ENCODE data around the gene GOPC. TPM values are rescaled to one million over a fixed set of nuclear protein-coding genes. Genes with fewer than 3 reads are reported as not detected.

GOPC gene
- total RNA-seq, 2 donors from 2014 or later = 16.8 to 20.1 TPM

DNA sequence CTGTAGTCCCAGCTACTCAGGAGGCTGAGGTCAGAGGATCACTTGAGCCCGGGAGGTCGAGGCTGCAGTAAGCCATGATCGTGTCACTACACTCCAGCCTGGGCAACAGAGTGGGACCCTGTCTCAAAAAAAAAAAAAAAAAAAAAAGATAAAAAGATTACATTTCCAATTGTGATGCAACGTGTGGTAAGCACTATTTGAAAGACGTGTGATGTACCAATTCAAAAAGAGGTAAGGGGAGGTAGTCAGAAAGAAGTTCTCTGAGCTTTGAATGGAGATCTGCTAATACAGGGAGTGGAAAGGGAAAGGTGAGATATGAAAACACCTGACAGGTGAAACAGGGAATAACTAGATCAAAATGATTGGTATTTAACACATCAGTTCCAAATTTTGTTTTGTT is 11.9 kb downstream of the GOPC start:
- ATAC-seq (replicated peaks in 1 of 2) (no peak), DNase-seq (no peak)
- Mint-ChIP-seq H3K27me3 (ENCODE audit: low read depth) (no peaks in the 10 kb centered on the region), H3K27ac (no peak overlapping the region), H3K4me3 (no peak overlapping the region), H3K4me1 (ENCODE audit: low read depth) (peaks cover 15% of the 10 kb centered on the region), H3K9me3 (no peaks in the 10 kb centered on the region), H3K36me3 (ENCODE audit: insufficient read depth in 2 of 2) (peaks cover 7 to 17% of the 10 kb centered on the region in 2 donors)

DNA sequence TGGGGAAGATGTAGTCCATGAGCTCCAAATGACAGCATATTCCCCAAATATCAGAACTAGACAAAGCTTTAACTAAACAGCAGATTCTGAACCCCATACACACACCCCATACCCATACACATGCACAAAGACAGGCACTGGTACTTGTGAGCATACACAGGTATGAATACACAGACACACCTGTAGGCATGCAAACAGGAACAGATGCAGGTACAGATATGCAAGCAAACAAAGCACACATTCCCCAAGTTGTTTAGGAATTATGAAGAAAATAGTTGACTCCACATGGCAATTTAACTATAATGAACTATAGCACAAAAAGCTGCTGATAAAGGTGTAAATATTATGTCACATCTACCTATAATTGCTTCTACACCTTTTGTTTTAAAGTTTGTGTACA is 16.7 kb downstream of the GOPC start:
- no peak overlapping the region for H3K27ac Mint-ChIP-seq
- peaks cover 12% of the 10 kb centered on the region for H3K4me1 Mint-ChIP-seq (ENCODE audit: low read depth)
- no peaks in the 10 kb centered on the region for H3K27me3 Mint-ChIP-seq (ENCODE audit: low read depth)
- DNase-seq = no peak
- H3K4me3 Mint-ChIP-seq = no peak overlapping the region
- no peaks in the 10 kb centered on the region for H3K9me3 Mint-ChIP-seq
- H3K36me3 Mint-ChIP-seq (ENCODE audit: insufficient read depth in 2 of 2) = peaks cover 10 to 18% of the 10 kb centered on the region in 2 donors
- no peak for ATAC-seq (replicated peaks in 1 of 2)

DNA sequence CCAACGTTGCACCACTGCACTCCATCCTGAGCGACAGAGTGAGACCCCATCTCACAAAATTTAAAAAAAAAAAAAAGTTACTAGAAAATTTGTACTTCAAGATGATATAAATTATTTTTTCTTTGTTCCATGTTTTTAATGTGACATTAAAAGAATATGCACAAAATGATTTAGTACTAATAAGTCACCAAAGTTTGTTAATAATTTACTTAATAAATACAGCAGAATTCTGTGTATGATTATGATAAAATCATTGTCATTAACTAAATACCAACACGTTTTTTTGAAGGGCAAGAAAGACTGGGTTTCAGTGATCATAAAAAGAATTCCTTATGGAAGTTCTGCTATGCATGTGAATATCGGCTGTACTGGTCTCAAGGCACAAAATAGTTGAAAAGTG is 28.1 kb downstream of the GOPC start:
- Mint-ChIP-seq H3K4me1 (ENCODE audit: low read depth) (peaks cover 5% of the 10 kb centered on the region), H3K36me3 (ENCODE audit: insufficient read depth in 2 of 2) (peaks cover 10 to 25% of the 10 kb centered on the region in 2 donors), H3K4me3 (no peak overlapping the region), H3K27me3 (ENCODE audit: low read depth) (no peaks in the 10 kb centered on the region), H3K9me3 (no peaks in the 10 kb centered on the region), H3K27ac (no peak overlapping the region)
- ATAC-seq (replicated peaks in 1 of 2) (no peak), DNase-seq (no peak)

DNA sequence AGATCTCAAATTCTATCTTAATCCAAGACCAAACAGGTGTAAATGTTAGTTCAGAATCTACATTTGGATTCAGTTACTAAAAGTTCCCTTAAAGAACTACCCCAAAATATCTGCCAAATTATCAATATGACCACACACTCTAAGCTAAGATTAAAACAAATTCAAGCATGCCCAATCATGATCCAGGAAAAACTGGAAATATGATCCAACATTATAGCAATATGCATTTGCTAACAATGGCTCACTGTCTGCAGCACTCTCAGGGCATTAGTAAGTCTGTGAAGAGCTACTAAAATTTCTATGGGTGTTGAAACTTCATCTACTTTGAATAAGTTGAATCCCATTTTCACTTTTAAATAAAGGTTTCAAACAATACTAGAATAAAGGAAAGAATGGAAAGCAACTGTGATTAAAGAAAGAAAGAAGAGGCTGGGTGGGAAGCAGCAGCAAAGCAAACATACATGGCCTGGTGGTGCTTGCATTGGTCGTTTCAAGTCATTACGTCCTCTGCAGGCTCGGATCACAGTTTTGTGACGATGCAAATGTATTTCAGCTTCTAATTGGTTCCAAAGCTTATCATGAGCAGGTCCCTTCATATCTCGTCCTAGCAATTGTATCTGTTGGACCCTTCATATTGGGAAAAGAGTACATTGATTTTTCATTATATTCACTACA is 29.2 kb downstream of the GOPC start:
- Mint-ChIP-seq H3K4me1 (ENCODE audit: low read depth) (peaks cover 12% of the 10 kb centered on the region), H3K9me3 (no peaks in the 10 kb centered on the region), H3K27ac (no peak overlapping the region), H3K4me3 (no peak overlapping the region), H3K27me3 (ENCODE audit: low read depth) (no peaks in the 10 kb centered on the region), H3K36me3 (ENCODE audit: insufficient read depth in 2 of 2) (peaks cover 11 to 25% of the 10 kb centered on the region in 2 donors)
- ATAC-seq (replicated peaks in 1 of 2) = no peak
- no peak for DNase-seq

DNA sequence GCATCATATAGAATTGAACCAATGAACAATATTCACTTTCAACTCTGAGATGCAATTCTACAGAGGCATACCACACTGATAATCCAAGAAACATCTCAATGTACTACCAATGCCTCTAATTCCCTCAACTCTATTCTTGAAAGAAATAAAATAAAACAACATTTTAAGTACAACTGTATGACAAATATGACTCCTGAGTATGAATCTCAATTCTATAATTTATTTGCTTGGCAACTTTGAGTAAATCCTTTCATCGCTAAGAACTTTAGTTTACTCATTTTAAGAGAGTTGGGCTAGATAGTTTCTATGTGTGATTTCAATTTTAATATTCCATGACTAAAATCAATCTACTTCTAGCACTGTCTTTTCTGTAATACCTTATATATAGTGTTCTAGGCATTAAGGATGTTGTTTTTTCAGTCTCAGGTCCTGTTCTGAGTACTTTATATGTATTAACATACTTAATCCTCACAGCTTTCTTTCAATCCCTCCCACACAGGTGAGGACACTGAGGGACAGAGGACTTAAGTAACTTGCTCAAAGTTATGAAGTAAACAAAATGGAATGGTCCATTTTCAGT is 33.4 kb downstream of the GOPC start:
- DNase-seq (no peak), ATAC-seq (replicated peaks in 1 of 2) (peak; percentile 93 to 96)
- H3K27me3 Mint-ChIP-seq (ENCODE audit: low read depth) = no peaks in the 10 kb centered on the region
- no peaks in the 10 kb centered on the region for H3K9me3 Mint-ChIP-seq
- H3K4me1 Mint-ChIP-seq (ENCODE audit: low read depth) = peaks cover 12% of the 10 kb centered on the region
- H3K27ac Mint-ChIP-seq = peak overlapping the region; percentile 38
- H3K4me3 Mint-ChIP-seq = peak overlapping the region in 1 of 2 donors; percentile 38
- peaks cover 11 to 27% of the 10 kb centered on the region in 2 donors for H3K36me3 Mint-ChIP-seq (ENCODE audit: insufficient read depth in 2 of 2)

DNA sequence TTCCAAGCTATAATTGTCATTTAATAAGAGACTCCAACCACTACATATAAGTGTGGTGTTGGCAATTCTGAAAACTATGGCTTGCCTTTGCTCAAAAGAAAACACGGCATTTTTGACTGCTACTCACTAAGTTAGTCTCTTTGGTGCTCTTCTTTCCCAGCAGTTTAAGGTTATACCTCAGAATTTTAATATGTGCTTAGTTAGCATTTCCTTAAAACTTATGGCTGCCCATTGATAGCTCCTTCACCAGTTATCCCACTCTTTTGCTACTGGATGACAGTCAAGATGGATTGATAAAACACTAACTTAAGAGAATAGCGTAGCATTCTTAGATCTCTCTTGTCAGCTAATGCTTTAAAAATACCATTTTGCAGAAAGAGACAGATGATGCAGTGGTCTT is 34.1 kb downstream of the GOPC start:
- H3K27ac Mint-ChIP-seq = no peak overlapping the region
- H3K36me3 Mint-ChIP-seq (ENCODE audit: insufficient read depth in 2 of 2) = peaks cover 11 to 27% of the 10 kb centered on the region in 2 donors

DNA sequence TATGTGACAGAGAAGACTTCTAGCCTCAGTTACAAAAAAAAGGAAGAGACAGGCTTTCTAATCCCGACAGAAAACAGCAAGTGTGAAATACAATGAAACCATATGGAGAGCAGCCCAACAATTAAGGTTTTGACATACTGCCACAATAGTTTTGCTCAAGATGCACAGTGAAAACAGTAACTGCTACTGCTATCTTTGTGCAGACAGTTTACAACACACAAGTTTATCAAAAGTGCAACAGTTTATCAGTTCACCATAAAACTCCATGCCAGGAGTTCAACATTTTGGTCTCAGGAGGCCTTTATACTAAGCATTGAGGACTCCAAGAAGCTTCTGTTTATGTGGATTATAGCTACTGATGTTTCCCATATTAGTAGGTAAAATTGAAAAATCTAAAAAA is 37.6 kb downstream of the GOPC start:
- no peak overlapping the region for H3K4me3 Mint-ChIP-seq
- H3K36me3 Mint-ChIP-seq (ENCODE audit: insufficient read depth in 2 of 2) = peaks cover 3 to 7% of the 10 kb centered on the region in 2 donors
- H3K27ac Mint-ChIP-seq = no peak overlapping the region

More for the DNA sequence above, 34.1 kb downstream of the GOPC start:
- ATAC-seq (replicated peaks in 1 of 2) = no peak
- Mint-ChIP-seq H3K9me3 (no peaks in the 10 kb centered on the region), H3K4me1 (ENCODE audit: low read depth) (peaks cover 12% of the 10 kb centered on the region), H3K4me3 (no peak overlapping the region), H3K27me3 (ENCODE audit: low read depth) (no peaks in the 10 kb centered on the region)
- DNase-seq = no peak

DNA sequence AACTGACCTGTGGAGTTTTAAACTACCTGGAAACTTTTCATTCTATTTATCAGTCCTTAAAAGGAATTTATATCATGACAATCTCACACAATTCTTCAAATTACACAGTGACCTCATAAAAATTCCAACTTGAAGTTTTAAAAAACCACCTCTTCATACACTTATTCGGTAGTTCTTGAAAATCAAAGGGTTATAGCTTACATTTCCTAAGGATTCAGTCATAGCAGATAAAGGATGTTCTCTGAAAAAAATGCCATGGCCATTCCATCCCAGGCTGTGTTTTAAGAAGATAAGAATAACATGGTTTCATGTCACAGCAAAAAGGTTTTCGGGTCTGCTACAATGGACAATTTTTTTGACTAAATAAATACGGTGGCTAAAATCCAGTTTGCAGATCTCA is 41.2 kb downstream of the GOPC start:
- Mint-ChIP-seq H3K27me3 (ENCODE audit: low read depth) (no peaks in the 10 kb centered on the region), H3K4me3 (no peak overlapping the region), H3K27ac (no peak overlapping the region), H3K9me3 (no peaks in the 10 kb centered on the region), H3K36me3 (ENCODE audit: insufficient read depth in 2 of 2) (no peaks in the 10 kb centered on the region), H3K4me1 (ENCODE audit: low read depth) (no peaks in the 10 kb centered on the region)
- no peak for DNase-seq
- ATAC-seq (replicated peaks in 1 of 2) = no peak

More for the DNA sequence above, 37.6 kb downstream of the GOPC start:
- peaks cover 11% of the 10 kb centered on the region for H3K4me1 Mint-ChIP-seq (ENCODE audit: low read depth)
- DNase-seq = no peak
- no peaks in the 10 kb centered on the region for H3K27me3 Mint-ChIP-seq (ENCODE audit: low read depth)
- no peak for ATAC-seq (replicated peaks in 1 of 2)
- no peaks in the 10 kb centered on the region for H3K9me3 Mint-ChIP-seq

DNA sequence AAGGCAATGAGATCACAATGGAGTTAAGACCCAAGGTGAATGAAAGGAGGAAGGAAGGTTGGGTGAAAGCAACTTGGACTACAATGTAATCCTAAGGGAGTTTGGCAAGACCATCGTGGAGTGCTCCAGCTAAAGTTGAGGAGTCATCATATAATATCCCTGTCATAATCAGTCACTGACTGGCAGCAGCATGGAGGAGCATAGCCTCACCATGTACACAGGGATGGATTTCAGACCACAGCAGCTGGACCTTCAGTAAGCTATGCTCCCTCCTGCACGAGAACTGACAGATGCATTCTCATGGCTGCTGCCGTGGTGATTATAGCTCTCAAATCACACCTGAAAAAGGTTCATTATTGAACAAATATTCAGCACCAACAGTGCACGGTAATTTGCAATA is 43.0 kb downstream of the GOPC start:
- Mint-ChIP-seq H3K36me3 (ENCODE audit: insufficient read depth in 2 of 2) (no peaks in the 10 kb centered on the region), H3K4me3 (no peak overlapping the region), H3K27ac (no peak overlapping the region), H3K4me1 (ENCODE audit: low read depth) (peaks cover 4% of the 10 kb centered on the region), H3K27me3 (ENCODE audit: low read depth) (no peaks in the 10 kb centered on the region), H3K9me3 (no peaks in the 10 kb centered on the region)
- ATAC-seq (replicated peaks in 1 of 2) (no peak), DNase-seq (no peak)

DNA sequence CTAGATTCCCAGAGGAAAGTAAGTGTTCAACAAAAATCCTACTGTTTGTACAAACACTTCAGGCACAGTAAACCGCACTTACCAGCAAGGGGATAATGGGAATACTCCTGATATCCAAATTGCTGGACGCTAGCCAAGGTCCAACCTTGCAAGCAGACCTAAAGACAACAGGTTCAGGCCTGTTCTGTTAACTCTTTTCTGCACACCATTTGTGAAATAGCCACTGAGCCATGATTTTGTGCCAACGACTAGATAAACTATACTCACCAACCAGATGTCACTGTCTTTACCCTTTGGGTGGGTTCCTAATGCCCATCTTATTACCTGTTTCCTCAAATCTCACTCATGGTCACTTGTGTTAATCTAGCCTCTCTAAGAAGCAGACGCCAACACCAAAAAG is 43.5 kb downstream of the GOPC start:
- ATAC-seq (replicated peaks in 1 of 2) = no peak
- Mint-ChIP-seq H3K4me3 (no peak overlapping the region), H3K27me3 (ENCODE audit: low read depth) (no peaks in the 10 kb centered on the region), H3K4me1 (ENCODE audit: low read depth) (peaks cover 4% of the 10 kb centered on the region), H3K9me3 (no peaks in the 10 kb centered on the region), H3K27ac (no peak overlapping the region), H3K36me3 (ENCODE audit: insufficient read depth in 2 of 2) (no peaks in the 10 kb centered on the region)
- DNase-seq = no peak

DNA sequence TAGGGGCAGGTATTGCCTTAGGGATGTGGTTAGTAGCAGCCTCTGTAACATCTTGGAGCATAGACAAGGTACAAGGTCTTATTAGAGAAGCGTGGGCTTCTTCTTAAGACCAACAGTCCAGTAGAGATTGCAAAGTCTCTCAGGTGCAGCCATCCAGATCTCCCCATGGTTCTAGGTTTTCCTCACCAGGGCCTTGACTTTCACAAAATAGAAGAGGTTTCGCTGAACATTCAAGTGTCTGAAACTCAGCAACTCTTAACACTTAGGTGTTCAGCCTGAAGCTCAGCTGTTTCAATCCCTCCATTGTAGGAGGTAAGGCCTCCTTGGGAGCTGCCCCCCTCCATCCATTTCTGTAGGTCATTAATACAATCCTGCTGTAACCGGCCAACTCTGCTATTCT is 44.4 kb downstream of the GOPC start:
- Mint-ChIP-seq H3K27me3 (ENCODE audit: low read depth) (no peaks in the 10 kb centered on the region), H3K4me3 (no peak overlapping the region), H3K9me3 (no peaks in the 10 kb centered on the region), H3K4me1 (ENCODE audit: low read depth) (peaks cover 4% of the 10 kb centered on the region), H3K36me3 (ENCODE audit: insufficient read depth in 2 of 2) (no peaks in the 10 kb centered on the region), H3K27ac (no peak overlapping the region)
- ATAC-seq (replicated peaks in 1 of 2) = no peak
- no peak for DNase-seq

DNA sequence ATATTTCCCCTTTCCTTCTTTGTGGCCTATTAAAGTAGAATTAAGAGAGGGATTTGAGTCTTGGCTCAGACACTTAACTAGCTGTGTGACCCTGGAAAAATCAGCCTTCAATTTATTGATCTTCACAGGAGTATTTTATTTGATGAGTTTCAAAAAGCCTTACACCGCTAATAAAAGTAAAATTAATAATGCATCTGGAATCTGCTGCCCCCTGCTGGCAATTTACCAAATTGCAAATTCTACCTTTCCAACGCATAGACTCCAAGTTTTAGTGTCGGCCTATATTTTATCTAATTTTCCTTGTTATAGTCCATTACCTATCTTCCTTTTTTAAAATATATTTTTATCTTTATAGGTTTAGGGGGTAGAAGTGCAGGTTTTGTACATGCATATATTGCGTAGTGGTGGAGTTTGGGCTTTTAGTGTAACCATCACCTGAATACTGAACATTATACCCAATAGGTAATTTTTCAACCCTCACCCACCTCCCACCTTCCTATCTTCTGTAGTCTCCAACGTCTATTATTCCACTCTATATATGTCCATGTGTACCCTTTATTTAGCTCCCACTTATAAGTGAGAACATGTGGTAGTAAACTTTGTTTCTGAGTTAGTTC is 46.3 kb downstream of the GOPC start:
- H3K4me3 Mint-ChIP-seq = no peak overlapping the region
- H3K4me1 Mint-ChIP-seq (ENCODE audit: low read depth) = peaks cover 5% of the 10 kb centered on the region
- ATAC-seq (replicated peaks in 1 of 2) (no peak), DNase-seq (peak; percentile 21 to 44)
- H3K27me3 Mint-ChIP-seq (ENCODE audit: low read depth) = no peaks in the 10 kb centered on the region
- H3K9me3 Mint-ChIP-seq = no peaks in the 10 kb centered on the region
- no peak overlapping the region for H3K27ac Mint-ChIP-seq
- no peaks in the 10 kb centered on the region for H3K36me3 Mint-ChIP-seq (ENCODE audit: insufficient read depth in 2 of 2)

DNA sequence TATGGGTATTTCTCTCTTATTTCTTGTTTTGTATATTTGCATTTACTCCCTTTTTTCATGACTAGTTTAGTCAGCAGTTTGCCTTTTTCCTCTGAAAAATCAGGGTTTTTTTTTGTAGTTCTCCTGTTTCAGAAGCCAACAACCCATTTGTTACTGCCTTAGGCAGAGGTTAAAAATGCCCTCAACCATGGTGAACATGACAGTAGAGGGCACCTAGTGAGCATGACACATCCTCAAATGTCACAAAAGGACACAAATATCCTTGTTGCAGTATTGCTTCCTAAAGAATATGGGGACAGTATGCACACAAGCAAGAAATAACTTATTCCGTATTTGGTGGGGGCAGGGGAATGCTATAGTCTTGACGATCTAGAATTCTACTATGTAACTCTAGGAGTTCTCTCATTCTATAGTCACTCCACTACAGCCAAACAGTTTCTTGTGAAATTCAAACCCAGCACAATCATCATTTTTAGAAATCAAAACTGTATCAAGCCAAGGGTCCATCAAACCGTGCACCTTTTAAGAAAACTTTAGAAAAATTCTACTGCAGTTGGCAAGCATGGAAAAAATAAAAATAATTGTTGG is 47.0 kb downstream of the GOPC start:
- Mint-ChIP-seq H3K4me1 (ENCODE audit: low read depth) (peaks cover 11% of the 10 kb centered on the region), H3K27ac (no peak overlapping the region), H3K4me3 (no peak overlapping the region), H3K27me3 (ENCODE audit: low read depth) (no peaks in the 10 kb centered on the region), H3K36me3 (ENCODE audit: insufficient read depth in 2 of 2) (no peaks in the 10 kb centered on the region), H3K9me3 (no peaks in the 10 kb centered on the region)
- DNase-seq (no peak), ATAC-seq (replicated peaks in 1 of 2) (peak in 1 of 2 donors; percentile 33)

Measured in activated T-cell treated with anti-CD3 and anti-CD28 coated beads, Interleukin-2, amount 50 U/mL, for 72 hours (primary cell).